Activated CD4-positive, alpha-beta T cell treated with anti-CD3 and anti-CD28 coated beads for 36 hours (primary cell): ENCODE measurements around the gene DYNC1I2. TPM values are rescaled to one million over a fixed set of nuclear protein-coding genes. Genes with fewer than 3 reads are reported as not detected.
A peak's percentile ranks its signal among the peaks of the same experiment; 100 is the strongest.

Source experiments
- ATAC-seq: fragments of 200-7000 bp; cut with Tn5 transposase; one replicate; pipeline ENCODE4 v1.10.0; 2021; ENCODE audit warnings: mild to moderate bottlenecking, moderate library complexity
- CTCF ChIA-PET: fragments of 350-600 bp; sonication (Branson Sonifier 250); formaldehyde crosslinking; loops from one replicate; lab custom pipeline; 2021; ENCODE audit warnings: antibody characterized with exemption; lab: Charles Lee
- POLR2A ChIA-PET: fragments of 350-600 bp; sonication (Branson Sonifier 250); formaldehyde crosslinking; loops from one replicate; lab custom pipeline; 2021; ENCODE audit warnings: antibody characterized with exemption, inconsistent platforms; lab: Charles Lee
- DNase-seq: peaks from one replicate; pipeline ENCODE4 v3.0.0-alpha.2; 2020
- H3K27ac Mint-ChIP-seq: one replicate; pipeline ENCODE4 v1.8.0; 2021; ENCODE audit warnings: mixed read lengths
- H3K27me3 Mint-ChIP-seq: one replicate; pipeline ENCODE4 v1.8.0; 2021; ENCODE audit warnings: mixed read lengths
- H3K36me3 Mint-ChIP-seq: one replicate; pipeline ENCODE4 v1.8.0; 2021; ENCODE audit warnings: low read depth, mixed read lengths
- H3K4me1 Mint-ChIP-seq: one replicate; pipeline ENCODE4 v1.8.0; 2021; ENCODE audit warnings: mixed read lengths
- H3K4me3 Mint-ChIP-seq: one replicate; pipeline ENCODE4 v1.8.0; 2021; ENCODE audit warnings: mild to moderate bottlenecking, moderate library complexity, mixed read lengths
- H3K9me3 Mint-ChIP-seq: one replicate; pipeline ENCODE4 v1.8.0; 2021; ENCODE audit warnings: low read depth, mixed read lengths
- intact Hi-C, 2 experiments: fragments of 100-400 bp; cut with DNase I in 1 of 2; cut with micrococcal nuclease in 1 of 2; formaldehyde crosslinking; loops; one replicate each; pipeline versions ENCODE4 v1.14.2 to v1.15.1; 2022 to 2024; cut with DNase I, micrococcal nuclease
- total RNA-seq, 2 experiments: library from RNA; stranded (reverse); gene quantifications; one replicate each; pipeline ENCODE4 v1.2.3, GENCODE V29; 2021

DYNC1I2 gene
- total RNA-seq, result 10 to 100 TPM; 46.2 to 51.1 TPM

GRCh38 chr2:171687287-171688128, at the start of gene DYNC1I2:
DYNC1I2 (plus strand) TSS chr2:171687469; CDS start chr2:171690156, 2,687 bp downstream.
- Mint-ChIP-seq H3K9me3 (no peaks in the 10 kb centered on the region), H3K36me3 (peaks cover 10% of the 10 kb centered on the region), H3K4me3 (peak within 1 kb of the TSS; percentile 83), H3K4me1 (peaks cover 15% of the 10 kb centered on the region), H3K27me3 (no peaks in the 10 kb centered on the region), H3K27ac (peak within 1 kb of the TSS; percentile 90)
- POLR2A ChIA-PET, result interaction anchor here (0.5 to 0.8 kb wide), 2 partner anchors 235 to 389 kb away, joined by 3 read pairs; partner anchors contain the start of gene HAT1
- DNase-seq (peak; percentile 86), ATAC-seq (peak; percentile 95)
- CTCF ChIA-PET, result interaction anchor here (1.3 to 4.7 kb wide), 5 partner anchors 12 to 116 kb away, joined by 3 to 27 read pairs (median 5); no protein-coding TSS in a partner anchor
- intact Hi-C loops, result loop anchor here in 1 of 2 experiments (1.0 to 5.0 kb wide), 7 partner anchors 115 to 870 kb away; partner anchors contain the start of genes DLX2, GORASP2, HAT1 and METAP1D

GRCh38 chr2:171651667-171652415, 35.4 kb upstream of the DYNC1I2 start:
- intact Hi-C loops, result no loop called here
- Mint-ChIP-seq H3K9me3 (peaks cover 10% of the 10 kb centered on the region), H3K4me1 (no peaks in the 10 kb centered on the region), H3K36me3 (peaks cover 2% of the 10 kb centered on the region), H3K27me3 (peaks cover 28% of the 10 kb centered on the region), H3K4me3 (no peak overlapping the region), H3K27ac (no peak overlapping the region)
- CTCF ChIA-PET, result interaction anchor here (1.0 kb wide), 1 partner anchor 17 kb away, joined by 3 read pairs; no protein-coding TSS in a partner anchor
- DNase-seq (no peak), ATAC-seq (no peak)
- POLR2A ChIA-PET, result no interaction called here

GRCh38 chr2:171652416-171652785, 34.9 kb upstream of the DYNC1I2 start:
- no peak overlapping the region for H3K27ac Mint-ChIP-seq
- DNase-seq, result peak; percentile 14
- peaks cover 30% of the 10 kb centered on the region for H3K27me3 Mint-ChIP-seq
- H3K4me1 Mint-ChIP-seq, result no peaks in the 10 kb centered on the region
- POLR2A ChIA-PET, result no interaction called here
- H3K9me3 Mint-ChIP-seq, result peaks cover 10% of the 10 kb centered on the region
- H3K36me3 Mint-ChIP-seq, result peaks cover 2% of the 10 kb centered on the region
- intact Hi-C loops, result no loop called here
- CTCF ChIA-PET, result interaction anchor here (1.0 to 1.3 kb wide), 2 partner anchors 11 to 18 kb away, joined by 3 to 5 read pairs; no protein-coding TSS in a partner anchor
- H3K4me3 Mint-ChIP-seq, result no peak overlapping the region
- peak; percentile 39 for ATAC-seq

- POLR2A ChIA-PET, result no interaction called here
- Mint-ChIP-seq H3K9me3 (peaks cover 10% of the 10 kb centered on the region), H3K36me3 (peaks cover 2% of the 10 kb centered on the region), H3K4me3 (no peak overlapping the region), H3K27me3 (peaks cover 23% of the 10 kb centered on the region), H3K27ac (no peak overlapping the region), H3K4me1 (no peaks in the 10 kb centered on the region)
- CTCF ChIA-PET, result interaction anchor here (1.2 kb wide), 1 partner anchor 471 kb away, joined by 3 read pairs; no protein-coding TSS in a partner anchor
- ATAC-seq, result no peak
- intact Hi-C loops, result no loop called here
- DNase-seq, result no peak
These were observed 31.7 kb upstream of the DYNC1I2 start for GRCh38 chr2:171655586-171655985.

GRCh38 chr2:171667041-171667440, 20.2 kb upstream of the DYNC1I2 start:
- POLR2A ChIA-PET, result no interaction called here
- CTCF ChIA-PET, result interaction anchor here (1.0 kb wide), 1 partner anchor 460 kb away, joined by 3 read pairs; no protein-coding TSS in a partner anchor
- Mint-ChIP-seq H3K4me1 (no peaks in the 10 kb centered on the region), H3K27ac (no peak overlapping the region), H3K27me3 (peaks cover 4% of the 10 kb centered on the region), H3K36me3 (no peaks in the 10 kb centered on the region), H3K4me3 (no peak overlapping the region), H3K9me3 (no peaks in the 10 kb centered on the region)
- intact Hi-C loops, result no loop called here
- DNase-seq (no peak), ATAC-seq (no peak)

GRCh38 chr2:171668183-171668582, 19.1 kb upstream of the DYNC1I2 start:
- Mint-ChIP-seq H3K4me3 (no peak overlapping the region), H3K4me1 (no peaks in the 10 kb centered on the region), H3K9me3 (no peaks in the 10 kb centered on the region), H3K36me3 (no peaks in the 10 kb centered on the region), H3K27me3 (peaks cover 7% of the 10 kb centered on the region), H3K27ac (no peak overlapping the region)
- intact Hi-C loops, result no loop called here
- DNase-seq (no peak), ATAC-seq (no peak)
- ChIA-PET CTCF (no interaction called here), POLR2A (no interaction called here)

- H3K4me3 Mint-ChIP-seq, result no peak overlapping the region
- H3K36me3 Mint-ChIP-seq, result no peaks in the 10 kb centered on the region
- H3K27me3 Mint-ChIP-seq, result peaks cover 7% of the 10 kb centered on the region
- no peak overlapping the region for H3K27ac Mint-ChIP-seq
- H3K9me3 Mint-ChIP-seq, result no peaks in the 10 kb centered on the region
- ATAC-seq, result no peak
- CTCF ChIA-PET, result interaction anchor here (0.7 to 1.0 kb wide), 2 partner anchors 30 to 44 kb away, joined by 3 read pairs; no protein-coding TSS in a partner anchor
- no peaks in the 10 kb centered on the region for H3K4me1 Mint-ChIP-seq
- intact Hi-C loops, result no loop called here
- POLR2A ChIA-PET, result interaction anchor here (0.6 kb wide), 1 partner anchor 896 kb away, joined by 5 read pairs; no protein-coding TSS in a partner anchor
- DNase-seq, result no peak
These were observed 18.1 kb upstream of the DYNC1I2 start for GRCh38 chr2:171669121-171669520.

- DNase-seq (no peak), ATAC-seq (no peak)
- ChIA-PET CTCF (interaction anchor here (0.5 to 1.3 kb wide), 3 partner anchors 10 to 65 kb away, joined by 3 to 4 read pairs (median 4); no protein-coding TSS in a partner anchor), POLR2A (no interaction called here)
- no peak overlapping the region for H3K4me3 Mint-ChIP-seq
- no peaks in the 10 kb centered on the region for H3K36me3 Mint-ChIP-seq
- no peaks in the 10 kb centered on the region for H3K9me3 Mint-ChIP-seq
- no peaks in the 10 kb centered on the region for H3K4me1 Mint-ChIP-seq
- intact Hi-C loops, result no loop called here
- no peak overlapping the region for H3K27ac Mint-ChIP-seq
- H3K27me3 Mint-ChIP-seq, result peaks cover 3% of the 10 kb centered on the region
These were observed 16.6 kb upstream of the DYNC1I2 start for GRCh38 chr2:171670655-171671054.

GRCh38 chr2:171671867-171672266, 15.4 kb upstream of the DYNC1I2 start:
- no peaks in the 10 kb centered on the region for H3K9me3 Mint-ChIP-seq
- H3K4me3 Mint-ChIP-seq, result no peak overlapping the region
- H3K36me3 Mint-ChIP-seq, result no peaks in the 10 kb centered on the region
- ATAC-seq (no peak), DNase-seq (no peak)
- intact Hi-C loops, result no loop called here
- ChIA-PET CTCF (interaction anchor here (0.8 kb wide), 1 partner anchor 990 kb away, joined by 3 read pairs; no protein-coding TSS in a partner anchor), POLR2A (no interaction called here)
- peaks cover 3% of the 10 kb centered on the region for H3K27me3 Mint-ChIP-seq
- no peak overlapping the region for H3K27ac Mint-ChIP-seq
- no peaks in the 10 kb centered on the region for H3K4me1 Mint-ChIP-seq

- DNase-seq (no peak), ATAC-seq (no peak)
- Mint-ChIP-seq H3K9me3 (no peaks in the 10 kb centered on the region), H3K27ac (no peak overlapping the region), H3K27me3 (peaks cover 3% of the 10 kb centered on the region), H3K4me3 (no peak overlapping the region), H3K4me1 (no peaks in the 10 kb centered on the region), H3K36me3 (no peaks in the 10 kb centered on the region)
- CTCF ChIA-PET, result interaction anchor here (1.2 kb wide), 1 partner anchor 30 kb away, joined by 3 read pairs; no protein-coding TSS in a partner anchor
- intact Hi-C loops, result no loop called here
- POLR2A ChIA-PET, result no interaction called here
These were observed 13.4 kb upstream of the DYNC1I2 start for GRCh38 chr2:171673905-171674304.

GRCh38 chr2:171675810-171676345, 11.4 kb upstream of the DYNC1I2 start:
- DNase-seq (no peak), ATAC-seq (no peak)
- no peak overlapping the region for H3K4me3 Mint-ChIP-seq
- H3K36me3 Mint-ChIP-seq, result no peaks in the 10 kb centered on the region
- ChIA-PET CTCF (interaction anchor here (0.6 kb wide), 1 partner anchor 22 kb away, joined by 4 read pairs; no protein-coding TSS in a partner anchor), POLR2A (no interaction called here)
- intact Hi-C loops, result no loop called here
- no peaks in the 10 kb centered on the region for H3K4me1 Mint-ChIP-seq
- H3K27me3 Mint-ChIP-seq, result peaks cover 3% of the 10 kb centered on the region
- H3K27ac Mint-ChIP-seq, result no peak overlapping the region
- no peaks in the 10 kb centered on the region for H3K9me3 Mint-ChIP-seq
